GM21737 (cell line): Measurements from ENCODE around the gene AGFG2.
"Not testable (repeated sequence)": the region's sequence is repeated elsewhere in the genome, so short reads cannot be mapped to it uniquely, and the experiment has no call there.

Experiments used
- ATAC-seq: cut with Tn5 transposase; IDR thresholded peaks from one replicate; pipeline ENCODE4 v1.9.1; 2021; ENCODE audit warnings: mild to moderate bottlenecking, moderate library complexity; ENCODE audit not compliant: unreplicated experiment

AGFG2 gene

GRCh38 chr7:100547872-100548271, 8.9 kb downstream of the AGFG2 start:
- no peak for ATAC-seq

GRCh38 chr7:100548446-100548845, 9.4 kb downstream of the AGFG2 start:
- not testable (repeated sequence) for ATAC-seq

GRCh38 chr7:100552532-100552931, 13.5 kb downstream of the AGFG2 start:
- no peak for ATAC-seq

GRCh38 chr7:100553032-100553431, 14.0 kb downstream of the AGFG2 start:
- no peak for ATAC-seq

- no peak for ATAC-seq
These were observed 16.7 kb downstream of the AGFG2 start for GRCh38 chr7:100555701-100556100.

- no peak for ATAC-seq
These were observed 17.5 kb downstream of the AGFG2 start for GRCh38 chr7:100556541-100556940.

- ATAC-seq, result no peak
These were observed 20.1 kb downstream of the AGFG2 start for GRCh38 chr7:100559127-100559526.

GRCh38 chr7:100561491-100562194, 22.6 kb downstream of the AGFG2 start:
- no peak for ATAC-seq

GRCh38 chr7:100562195-100563099, 23.4 kb downstream of the AGFG2 start:
- ATAC-seq, result no peak

GRCh38 chr7:100563100-100563564, 24.1 kb downstream of the AGFG2 start:
- ATAC-seq, result no peak

GRCh38 chr7:100563809-100564400, 24.9 kb downstream of the AGFG2 start:
- ATAC-seq, result no peak

GRCh38 chr7:100564405-100564804, 25.4 kb downstream of the AGFG2 start:
- not testable (repeated sequence) for ATAC-seq

- no peak for ATAC-seq
These were observed 26.1 kb downstream of the AGFG2 start for GRCh38 chr7:100565133-100565571.

GRCh38 chr7:100566018-100566531, 27.1 kb downstream of the AGFG2 start:
- ATAC-seq, result no peak

- ATAC-seq, result no peak
These were observed 28.2 kb downstream of the AGFG2 start for GRCh38 chr7:100567031-100567730.

- no peak for ATAC-seq
These were observed 28.8 kb downstream of the AGFG2 start for GRCh38 chr7:100567751-100568175.

- ATAC-seq, result no peak
These were observed 29.3 kb downstream of the AGFG2 start for GRCh38 chr7:100568176-100568895.

- peak; percentile 43 for ATAC-seq
These were observed 30.2 kb downstream of the AGFG2 start for GRCh38 chr7:100568896-100569844.
